Gastrocnemius medialis (tissue), 4 donors: ENCODE measurements around the gene AFAP1.

Experiments
- POLR2A ChIP-seq, 2 donors: fragments of 450-650 bp; IDR thresholded peaks; one replicate each; pipeline ENCODE4 v1.6.1; 2017; ENCODE audit warnings: antibody characterized with exemption in 2 of 2, mild to moderate bottlenecking in 2 of 2, moderate library complexity in 2 of 2
- TF ChIP-seq, protein P1 (sequence below), 5 experiments: fragments of 450-650 bp in 3 of 5; fragments of 200-600 bp in 2 of 5; sonication (generic) in 2 of 5; IDR thresholded peaks in 4 of 5; conservative IDR thresholded peaks in 1 of 5; 1 replicate in 4 of 5; 2 replicates in 1 of 5; pipeline ENCODE4 v1.5.1; 2016 to 2019; ENCODE audit warnings: antibody characterized with exemption in 5 of 5, mild to moderate bottlenecking in 3 of 5, moderate library complexity in 3 of 5

DNA sequence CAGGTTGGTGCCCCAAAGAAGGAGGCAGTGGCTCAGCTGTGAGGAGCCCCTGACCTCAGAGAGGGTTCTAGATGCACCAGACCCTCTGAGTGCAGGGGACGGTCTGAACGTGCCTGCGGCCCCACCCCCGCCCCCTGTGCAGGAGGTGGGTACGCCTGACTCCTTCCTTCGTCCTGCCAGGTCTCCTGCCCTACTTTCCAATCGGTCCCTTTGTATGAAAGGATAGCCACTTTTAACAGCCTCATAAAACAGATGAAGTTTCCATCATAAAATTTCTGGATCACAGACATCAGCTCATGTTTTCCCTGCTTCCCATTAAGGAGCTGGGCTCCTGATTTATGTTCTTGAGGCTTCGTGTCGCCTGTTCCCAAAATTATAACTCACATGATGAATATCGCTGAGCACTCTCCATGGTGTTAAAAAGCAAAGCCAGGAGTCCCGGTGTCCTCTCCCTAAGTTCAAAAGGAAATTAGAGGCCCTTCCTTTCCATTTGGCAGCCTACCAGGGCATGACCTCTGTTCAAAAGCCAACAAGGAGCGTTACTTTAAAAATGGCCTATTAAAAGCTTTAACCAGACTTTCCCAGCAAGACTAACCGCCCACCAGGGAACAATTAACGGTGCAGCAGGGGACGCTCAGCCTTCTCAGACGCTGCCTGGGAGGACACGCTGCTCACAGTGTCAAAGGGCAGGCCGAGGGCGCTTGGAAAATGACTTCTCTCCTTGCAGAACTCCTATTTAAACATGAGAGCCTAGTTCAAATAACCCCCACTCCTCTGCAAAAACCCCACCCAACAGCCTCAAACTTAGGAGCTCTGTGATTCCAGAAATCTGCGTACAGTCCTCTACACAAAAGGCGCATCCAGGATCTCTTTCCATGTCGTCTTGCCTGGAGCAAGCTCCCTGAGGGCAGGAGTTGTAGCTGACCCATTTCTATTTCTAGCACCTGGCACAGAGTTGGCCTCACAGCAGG lies 181.9 kb downstream of the AFAP1 start:
- TF ChIP-seq, protein P1, sequence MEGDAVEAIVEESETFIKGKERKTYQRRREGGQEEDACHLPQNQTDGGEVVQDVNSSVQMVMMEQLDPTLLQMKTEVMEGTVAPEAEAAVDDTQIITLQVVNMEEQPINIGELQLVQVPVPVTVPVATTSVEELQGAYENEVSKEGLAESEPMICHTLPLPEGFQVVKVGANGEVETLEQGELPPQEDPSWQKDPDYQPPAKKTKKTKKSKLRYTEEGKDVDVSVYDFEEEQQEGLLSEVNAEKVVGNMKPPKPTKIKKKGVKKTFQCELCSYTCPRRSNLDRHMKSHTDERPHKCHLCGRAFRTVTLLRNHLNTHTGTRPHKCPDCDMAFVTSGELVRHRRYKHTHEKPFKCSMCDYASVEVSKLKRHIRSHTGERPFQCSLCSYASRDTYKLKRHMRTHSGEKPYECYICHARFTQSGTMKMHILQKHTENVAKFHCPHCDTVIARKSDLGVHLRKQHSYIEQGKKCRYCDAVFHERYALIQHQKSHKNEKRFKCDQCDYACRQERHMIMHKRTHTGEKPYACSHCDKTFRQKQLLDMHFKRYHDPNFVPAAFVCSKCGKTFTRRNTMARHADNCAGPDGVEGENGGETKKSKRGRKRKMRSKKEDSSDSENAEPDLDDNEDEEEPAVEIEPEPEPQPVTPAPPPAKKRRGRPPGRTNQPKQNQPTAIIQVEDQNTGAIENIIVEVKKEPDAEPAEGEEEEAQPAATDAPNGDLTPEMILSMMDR (IDR thresholded peaks at IDR 0.05 in 4 of 5, conservative IDR thresholded peaks at IDR 0.05 in 1 of 5) = peak in 1 of 5 experiments; percentile 7
- TF ChIP-seq POLR2A (IDR thresholded peaks at IDR 0.05) = no peak
